ENCODE results near the gene TBC1D1. TPM values are rescaled to one million over a fixed set of nuclear protein-coding genes. Genes with fewer than 3 reads are reported as not detected.

Gene TBC1D1
- total and polyA plus RNA-seq, 10 donors: 49.3 to 142 (median 95.5) TPM

DNA sequence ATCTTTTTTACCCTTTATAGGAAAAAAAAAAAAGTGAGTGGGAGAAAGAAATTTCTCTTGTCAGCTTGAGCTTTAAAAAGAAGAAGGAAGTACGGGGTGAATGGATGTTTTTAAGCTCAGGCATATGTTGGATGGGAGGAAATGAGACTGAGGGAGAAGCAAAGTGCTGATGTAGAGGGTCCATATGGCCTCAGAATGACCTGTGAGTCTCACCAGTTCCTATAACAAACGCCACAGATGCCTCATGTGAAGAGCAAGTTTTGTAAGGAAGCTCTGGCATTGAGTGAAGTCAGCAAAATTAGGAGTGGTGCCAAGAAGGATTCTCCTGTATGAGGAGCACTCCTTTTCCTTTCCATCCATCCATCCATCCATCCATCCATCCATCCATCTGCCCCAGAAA lies 283.9 kb downstream of the TBC1D1 start:
- no peaks in the 10 kb centered on the region for H3K27me3 ChIP-seq (replicated peaks in 1 of 7)
- H3K4me1 ChIP-seq: peaks cover 9 to 52% (median 29%) of the 10 kb centered on the region in 6 donors
- intact Hi-C loops (cut with DNase I; ENCODE audit: low total_unique reads): loop anchor here (5.0 kb wide), 1 partner anchor 112 kb away; no protein-coding TSS in a partner anchor
- peak overlapping the region in 4 of 8 donors; percentile 61 to 78 (median 67) for H3K27ac ChIP-seq
- TF ChIP-seq POLR2AphosphoS5 (IDR thresholded peaks at IDR 0.05): peak in 1 of 3 donors; percentile 50
- TF ChIP-seq, protein P1, sequence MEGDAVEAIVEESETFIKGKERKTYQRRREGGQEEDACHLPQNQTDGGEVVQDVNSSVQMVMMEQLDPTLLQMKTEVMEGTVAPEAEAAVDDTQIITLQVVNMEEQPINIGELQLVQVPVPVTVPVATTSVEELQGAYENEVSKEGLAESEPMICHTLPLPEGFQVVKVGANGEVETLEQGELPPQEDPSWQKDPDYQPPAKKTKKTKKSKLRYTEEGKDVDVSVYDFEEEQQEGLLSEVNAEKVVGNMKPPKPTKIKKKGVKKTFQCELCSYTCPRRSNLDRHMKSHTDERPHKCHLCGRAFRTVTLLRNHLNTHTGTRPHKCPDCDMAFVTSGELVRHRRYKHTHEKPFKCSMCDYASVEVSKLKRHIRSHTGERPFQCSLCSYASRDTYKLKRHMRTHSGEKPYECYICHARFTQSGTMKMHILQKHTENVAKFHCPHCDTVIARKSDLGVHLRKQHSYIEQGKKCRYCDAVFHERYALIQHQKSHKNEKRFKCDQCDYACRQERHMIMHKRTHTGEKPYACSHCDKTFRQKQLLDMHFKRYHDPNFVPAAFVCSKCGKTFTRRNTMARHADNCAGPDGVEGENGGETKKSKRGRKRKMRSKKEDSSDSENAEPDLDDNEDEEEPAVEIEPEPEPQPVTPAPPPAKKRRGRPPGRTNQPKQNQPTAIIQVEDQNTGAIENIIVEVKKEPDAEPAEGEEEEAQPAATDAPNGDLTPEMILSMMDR (IDR thresholded peaks at IDR 0.05 in 8 of 11, conservative IDR thresholded peaks at IDR 0.05 in 3 of 11): no peak
- H3K9me3 ChIP-seq: peaks cover 0 to 5% (median 0%) of the 10 kb centered on the region in 8 donors
- no peaks in the 10 kb centered on the region for H3K36me3 ChIP-seq
- WGBS, 5 donors: 12 to 34% (median 32%) methylated on average over 2 of the region's 2 CpGs
- DNase-seq: no peak
- no peak overlapping the region for H3K4me3 ChIP-seq

GRCh38 chr4:38176165-38176564 lies 285.3 kb downstream of the TBC1D1 start:
- peaks cover 14 to 63% (median 33%) of the 10 kb centered on the region in 6 donors for H3K4me1 ChIP-seq
- 61 to 77% (median 71%) methylated on average over 7 of the region's 7 CpGs for WGBS, 5 donors
- intact Hi-C loops (cut with DNase I; ENCODE audit: low total_unique reads): loop anchor here (5.0 kb wide), 1 partner anchor 114 kb away; no protein-coding TSS in a partner anchor

GRCh38 chr4:38177035-38177546 lies 286.2 kb downstream of the TBC1D1 start:
- Histone ChIP-seq H3K27me3 (replicated peaks in 1 of 7) (no peaks in the 10 kb centered on the region), H3K9me3 (no peaks in the 10 kb centered on the region), H3K36me3 (no peaks in the 10 kb centered on the region), H3K27ac (peak overlapping the region in 6 of 8 donors; percentile 9 to 78 (median 62)), H3K4me1 (peaks cover 14 to 63% (median 33%) of the 10 kb centered on the region in 6 donors), H3K4me3 (no peak overlapping the region)
- WGBS, 5 donors: 14 to 42% (median 22%) methylated on average over 8 of the region's 8 CpGs
- TF ChIP-seq POLR2AphosphoS5 (IDR thresholded peaks at IDR 0.05) (peak in 2 of 3 donors; percentile 50 to 53), POLR2A (IDR thresholded peaks at IDR 0.05) (no peak)
- no peak for DNase-seq
- intact Hi-C loops (cut with DNase I; ENCODE audit: low total_unique reads): loop anchor here (5.0 kb wide), 1 partner anchor 115 kb away; no protein-coding TSS in a partner anchor

More at GRCh38 chr4:38176165-38176564, 285.3 kb downstream of the TBC1D1 start:
- H3K36me3 ChIP-seq: no peaks in the 10 kb centered on the region
- H3K27me3 ChIP-seq (replicated peaks in 1 of 7): no peaks in the 10 kb centered on the region
- H3K4me3 ChIP-seq: no peak overlapping the region
- peak overlapping the region in 4 of 8 donors; percentile 61 to 78 (median 67) for H3K27ac ChIP-seq
- H3K9me3 ChIP-seq: peaks cover 0 to 5% (median 0%) of the 10 kb centered on the region in 8 donors
- DNase-seq: no peak
- TF ChIP-seq, protein P1 (IDR thresholded peaks at IDR 0.05 in 8 of 11, conservative IDR thresholded peaks at IDR 0.05 in 3 of 11): no peak
- TF ChIP-seq POLR2AphosphoS5 (IDR thresholded peaks at IDR 0.05): no peak
- no peak for TF ChIP-seq POLR2A (IDR thresholded peaks at IDR 0.05)

DNA sequence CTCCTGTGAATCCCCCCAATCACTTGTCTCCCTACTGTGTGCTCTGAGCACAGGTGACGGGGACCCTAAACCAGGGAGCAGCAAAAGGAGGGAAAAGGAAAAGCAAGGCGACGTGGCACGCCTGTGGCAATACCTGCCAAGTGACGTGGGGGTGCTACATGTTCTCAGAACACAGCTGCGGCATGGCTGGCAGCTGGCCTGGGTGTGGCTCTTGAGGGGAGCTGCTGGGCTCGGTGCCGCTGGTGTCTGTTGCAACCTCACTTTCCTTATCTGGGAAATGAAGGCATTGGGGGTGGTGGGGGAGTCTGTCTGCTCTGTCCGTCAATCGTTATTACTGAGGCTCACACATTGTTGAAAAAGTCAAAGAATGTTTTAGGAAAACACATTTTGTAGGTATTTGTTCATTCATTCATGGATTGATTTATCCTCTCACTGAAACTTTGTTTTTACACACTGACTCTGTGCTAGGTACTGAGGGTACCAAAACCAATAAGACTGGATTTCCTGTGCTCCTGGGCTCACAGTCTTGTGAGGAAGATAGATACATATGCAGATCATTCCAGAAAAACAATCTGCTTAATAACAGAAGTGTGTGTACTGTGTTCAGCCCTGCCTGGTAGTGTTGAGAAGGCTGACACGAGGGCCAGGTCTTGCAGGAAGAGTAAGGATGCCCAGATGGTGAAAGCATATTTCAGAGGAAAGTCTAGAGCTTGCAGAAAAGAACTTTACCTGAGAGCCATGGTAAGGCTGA lies 286.9 kb downstream of the TBC1D1 start:
- Histone ChIP-seq H3K9me3 (no peaks in the 10 kb centered on the region), H3K27me3 (replicated peaks in 1 of 7) (no peaks in the 10 kb centered on the region), H3K36me3 (no peaks in the 10 kb centered on the region), H3K27ac (peak overlapping the region in 5 of 8 donors; percentile 9 to 78 (median 63)), H3K4me3 (no peak overlapping the region), H3K4me1 (peaks cover 14 to 63% (median 33%) of the 10 kb centered on the region in 6 donors)
- TF ChIP-seq, protein P1 (IDR thresholded peaks at IDR 0.05 in 8 of 11, conservative IDR thresholded peaks at IDR 0.05 in 3 of 11): no peak
- TF ChIP-seq POLR2A (IDR thresholded peaks at IDR 0.05) (no peak), POLR2AphosphoS5 (IDR thresholded peaks at IDR 0.05) (peak; percentile 44 to 66 (median 51))
- peak; percentile 86 for DNase-seq
- intact Hi-C loops (cut with DNase I; ENCODE audit: low total_unique reads): loop anchor here (2.0 to 5.0 kb wide), 2 partner anchors 116 to 497 kb away; no protein-coding TSS in a partner anchor
- WGBS, 5 donors: 22 to 66% (median 30%) methylated on average over 11 of the region's 11 CpGs

Data from spleen (tissue), 11 donors.